ENCODE results near the gene HIP1R. TPM values are rescaled to one million over a fixed set of nuclear protein-coding genes. Genes with fewer than 3 reads are reported as not detected.

The HIP1R gene
- polyA plus RNA-seq, 4 donors = 37.6 to 284 (median 98.8) TPM

GRCh38 chr12:122836027-122836921 lies 1.0 kb downstream of the HIP1R start:
- Histone ChIP-seq H3K36me3 (ENCODE audit: control insufficient read depth in 3 of 3, insufficient read depth in 2 of 3, low read depth in 1 of 3, low read length in 3 of 3) (peaks cover 0 to 21% (median 0%) of the 10 kb centered on the region in 3 donors), H3K4me3 (ENCODE audit: low read depth in 1 of 3, low read length in 3 of 3) (peak overlapping the region; percentile 70 to 94 (median 89)), H3K4me1 (ENCODE audit: control insufficient read depth in 3 of 3, insufficient read depth in 2 of 3, low read depth in 1 of 3, low read length in 2 of 3) (peaks cover 4 to 45% (median 6%) of the 10 kb centered on the region in 3 donors), H3K27ac (ENCODE audit: low read depth in 1 of 3, low read length in 2 of 3) (peak overlapping the region; percentile 87 to 91 (median 88)), H3K27me3 (ENCODE audit: control insufficient read depth in 3 of 3, insufficient read depth in 3 of 3, low read length in 3 of 3) (no peaks in the 10 kb centered on the region), H3K9me3 (ENCODE audit: control insufficient read depth in 2 of 2, insufficient read depth in 1 of 2, low read depth in 1 of 2, low read length in 1 of 2) (no peaks in the 10 kb centered on the region)
- FAIRE-seq = no peak
- 0 to 1% (median 0%) methylated on average over 32 to 42 of the region's 42 CpGs for WGBS, 3 donors
- DNase-seq = peak; percentile 79 to 89

DNA sequence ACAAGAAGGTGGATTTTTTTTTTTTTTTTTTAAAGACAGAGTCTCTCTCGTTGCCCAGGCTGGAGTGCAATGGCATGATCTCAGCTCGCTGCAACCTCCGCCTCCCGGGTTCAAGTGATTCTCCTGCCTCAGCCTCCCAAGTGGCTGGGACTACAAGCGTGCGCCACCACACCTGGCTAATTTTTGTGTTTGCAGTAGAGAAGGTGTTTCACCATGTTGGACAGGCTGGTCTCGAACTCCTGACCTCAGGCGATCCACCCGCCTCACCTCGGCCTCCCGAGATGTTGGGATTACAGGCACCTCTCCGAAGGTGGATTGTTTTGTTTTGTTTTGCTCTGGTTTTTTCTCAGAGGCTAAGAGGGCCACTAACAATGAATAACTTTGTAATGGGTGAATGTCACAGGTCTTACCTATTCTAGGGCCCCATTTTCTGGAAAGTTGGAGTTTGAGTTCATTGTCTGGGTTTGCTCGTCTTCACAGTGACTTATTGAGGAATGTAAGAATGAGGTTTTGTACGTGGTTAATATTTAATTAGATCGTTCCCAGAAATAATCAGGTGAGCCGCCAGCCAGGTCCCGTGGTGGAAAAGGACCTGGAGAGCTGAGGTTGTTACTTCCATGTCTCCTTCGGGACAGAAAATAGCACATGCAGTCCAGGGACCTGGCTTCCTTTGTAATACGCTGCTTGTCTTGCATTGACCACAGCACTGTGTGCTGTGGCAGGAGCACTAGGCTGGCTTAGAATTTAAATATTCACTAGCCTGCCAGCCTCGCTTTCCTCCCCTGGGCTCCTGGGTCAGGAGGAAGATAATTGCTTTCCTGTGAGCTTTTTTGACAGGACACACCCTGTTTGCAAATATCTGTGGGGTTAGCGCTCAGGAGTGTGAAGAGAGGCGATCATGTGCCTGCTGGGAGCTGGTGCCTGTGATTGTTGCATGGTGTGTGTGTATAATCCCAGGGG lies 2.3 kb downstream of the HIP1R start:
- FAIRE-seq (no peak), DNase-seq (peak; percentile 70 to 86)
- Histone ChIP-seq H3K4me3 (ENCODE audit: low read depth in 1 of 3, low read length in 3 of 3) (peak overlapping the region in 2 of 3 donors; percentile 70 to 94), H3K4me1 (ENCODE audit: control insufficient read depth in 3 of 3, insufficient read depth in 2 of 3, low read depth in 1 of 3, low read length in 2 of 3) (peaks cover 4 to 52% (median 6%) of the 10 kb centered on the region in 3 donors), H3K9me3 (ENCODE audit: control insufficient read depth in 2 of 2, insufficient read depth in 1 of 2, low read depth in 1 of 2, low read length in 1 of 2) (no peaks in the 10 kb centered on the region), H3K36me3 (ENCODE audit: control insufficient read depth in 3 of 3, insufficient read depth in 2 of 3, low read depth in 1 of 3, low read length in 3 of 3) (peaks cover 0 to 26% (median 0%) of the 10 kb centered on the region in 3 donors), H3K27ac (ENCODE audit: low read depth in 1 of 3, low read length in 2 of 3) (peak overlapping the region; percentile 53 to 88 (median 77)), H3K27me3 (ENCODE audit: control insufficient read depth in 3 of 3, insufficient read depth in 3 of 3, low read length in 3 of 3) (no peaks in the 10 kb centered on the region)
- WGBS, 3 donors = 32 to 68% (median 39%) methylated on average over 22 of the region's 22 CpGs

- H3K9me3 ChIP-seq (ENCODE audit: control insufficient read depth in 2 of 2, insufficient read depth in 1 of 2, low read depth in 1 of 2, low read length in 1 of 2) = no peaks in the 10 kb centered on the region
- FAIRE-seq = no peak
- H3K4me3 ChIP-seq (ENCODE audit: low read depth in 1 of 3, low read length in 3 of 3) = no peak overlapping the region
- peaks cover 4 to 64% (median 6%) of the 10 kb centered on the region in 3 donors for H3K4me1 ChIP-seq (ENCODE audit: control insufficient read depth in 3 of 3, insufficient read depth in 2 of 3, low read depth in 1 of 3, low read length in 2 of 3)
- 85 to 92% (median 90%) methylated on average over 5 of the region's 5 CpGs for WGBS, 3 donors
- H3K36me3 ChIP-seq (ENCODE audit: control insufficient read depth in 3 of 3, insufficient read depth in 2 of 3, low read depth in 1 of 3, low read length in 3 of 3) = peaks cover 0 to 29% (median 0%) of the 10 kb centered on the region in 3 donors
- DNase-seq = no peak
- no peaks in the 10 kb centered on the region for H3K27me3 ChIP-seq (ENCODE audit: control insufficient read depth in 3 of 3, insufficient read depth in 3 of 3, low read length in 3 of 3)
- peak overlapping the region in 2 of 3 donors; percentile 32 to 88 for H3K27ac ChIP-seq (ENCODE audit: low read depth in 1 of 3, low read length in 2 of 3)
Measured at GRCh38 chr12:122838841-122839240, 3.6 kb downstream of the HIP1R start.

DNA sequence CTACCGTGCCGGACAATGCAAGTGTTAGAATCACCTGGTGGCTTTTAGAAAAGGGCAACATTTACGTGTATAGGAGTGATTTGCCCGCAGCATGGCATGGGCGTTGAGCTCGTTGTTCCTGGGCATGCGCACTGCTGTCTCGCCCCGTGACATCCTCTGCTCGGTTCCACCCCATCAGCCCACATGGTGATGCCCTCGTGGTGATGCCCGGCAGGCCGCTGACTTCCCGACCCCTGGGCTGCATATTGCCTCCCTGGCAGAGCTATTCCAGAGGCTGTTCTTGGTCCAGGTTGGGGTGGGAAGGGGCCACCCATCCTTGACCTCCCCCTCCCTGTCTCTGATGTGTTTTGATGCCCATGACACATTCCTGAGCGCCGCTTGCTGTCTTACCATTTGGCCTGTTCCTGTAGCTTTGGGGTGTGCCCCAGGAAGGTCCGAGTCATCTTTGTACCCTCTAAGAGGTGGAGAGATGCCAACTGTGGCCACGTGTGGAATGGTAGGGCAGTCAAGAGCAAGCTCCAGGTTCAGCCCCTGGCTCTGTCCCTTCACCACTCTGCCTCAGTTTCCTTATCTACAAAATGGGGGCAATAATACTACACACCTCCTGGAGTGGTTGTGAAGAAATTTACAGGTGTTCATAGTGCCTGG lies 4.8 kb downstream of the HIP1R start:
- H3K36me3 ChIP-seq (ENCODE audit: control insufficient read depth in 3 of 3, insufficient read depth in 2 of 3, low read depth in 1 of 3, low read length in 3 of 3) = peaks cover 0 to 33% (median 2%) of the 10 kb centered on the region in 3 donors
- no peaks in the 10 kb centered on the region for H3K9me3 ChIP-seq (ENCODE audit: control insufficient read depth in 2 of 2, insufficient read depth in 1 of 2, low read depth in 1 of 2, low read length in 1 of 2)
- 78 to 85% (median 81%) methylated on average over 18 of the region's 18 CpGs for whole genome bisulfite sequencing, 3 donors
- DNase-seq (no peak), FAIRE-seq (no peak)
- no peak overlapping the region for H3K4me3 ChIP-seq (ENCODE audit: low read depth in 1 of 3, low read length in 3 of 3)
- H3K27me3 ChIP-seq (ENCODE audit: control insufficient read depth in 3 of 3, insufficient read depth in 3 of 3, low read length in 3 of 3) = no peaks in the 10 kb centered on the region
- H3K27ac ChIP-seq (ENCODE audit: low read depth in 1 of 3, low read length in 2 of 3) = no peak overlapping the region
- peaks cover 4 to 61% (median 6%) of the 10 kb centered on the region in 3 donors for H3K4me1 ChIP-seq (ENCODE audit: control insufficient read depth in 3 of 3, insufficient read depth in 2 of 3, low read depth in 1 of 3, low read length in 2 of 3)

DNA sequence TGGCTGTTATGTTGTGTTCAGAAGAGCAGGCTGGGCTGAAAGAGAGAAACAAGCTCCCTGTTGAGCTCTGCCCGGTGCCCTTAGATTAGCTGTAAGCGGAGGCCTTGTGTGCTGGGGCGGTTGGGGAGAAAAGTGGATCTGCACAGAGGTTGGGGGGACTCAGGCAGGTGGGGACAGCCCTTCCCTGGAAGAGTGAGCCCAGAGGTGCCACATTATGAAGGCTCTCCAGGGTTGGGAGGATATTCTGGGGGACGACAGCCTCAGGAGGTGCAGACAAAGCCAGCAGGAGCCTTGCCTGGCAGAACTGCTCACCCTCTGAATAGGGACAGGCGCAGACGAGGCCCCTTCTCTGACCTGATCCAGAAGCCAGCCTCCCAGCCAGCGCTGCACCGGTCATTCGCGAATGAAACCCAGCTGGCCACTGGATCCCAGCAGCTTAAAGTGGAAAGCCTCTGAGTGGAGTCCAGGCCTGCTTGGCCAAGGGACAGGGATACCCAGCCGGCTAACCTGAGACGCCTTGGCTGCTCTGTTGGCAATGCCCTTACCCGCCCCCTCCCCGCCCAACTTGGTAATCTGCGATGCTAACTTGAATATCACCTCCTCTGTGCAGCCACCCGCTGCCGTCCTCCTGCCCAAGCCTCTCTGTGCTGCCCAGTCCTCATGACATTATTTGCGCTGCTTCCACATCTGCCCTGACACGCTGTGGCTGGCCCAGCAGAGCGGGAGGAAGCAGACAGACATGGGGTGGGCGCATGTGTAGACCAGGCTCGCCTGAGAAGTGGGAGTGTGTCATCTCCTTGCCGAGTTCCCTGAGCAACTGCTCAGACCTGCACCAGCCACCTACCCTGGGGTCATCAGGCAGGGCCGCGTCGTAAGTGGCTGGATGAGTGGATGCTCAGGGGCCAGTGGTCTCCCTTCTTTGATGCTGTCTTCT lies 5.6 kb downstream of the HIP1R start:
- Histone ChIP-seq H3K9me3 (ENCODE audit: control insufficient read depth in 2 of 2, insufficient read depth in 1 of 2, low read depth in 1 of 2, low read length in 1 of 2) (no peaks in the 10 kb centered on the region), H3K4me3 (ENCODE audit: low read depth in 1 of 3, low read length in 3 of 3) (no peak overlapping the region), H3K4me1 (ENCODE audit: control insufficient read depth in 3 of 3, insufficient read depth in 2 of 3, low read depth in 1 of 3, low read length in 2 of 3) (peaks cover 4 to 61% (median 6%) of the 10 kb centered on the region in 3 donors), H3K27me3 (ENCODE audit: control insufficient read depth in 3 of 3, insufficient read depth in 3 of 3, low read length in 3 of 3) (no peaks in the 10 kb centered on the region), H3K27ac (ENCODE audit: low read depth in 1 of 3, low read length in 2 of 3) (no peak overlapping the region), H3K36me3 (ENCODE audit: control insufficient read depth in 3 of 3, insufficient read depth in 2 of 3, low read depth in 1 of 3, low read length in 3 of 3) (peaks cover 0 to 41% (median 2%) of the 10 kb centered on the region in 3 donors)
- WGBS, 3 donors = 82 to 86% (median 85%) methylated on average over 26 of the region's 26 CpGs
- DNase-seq (no peak), FAIRE-seq (no peak)

DNA sequence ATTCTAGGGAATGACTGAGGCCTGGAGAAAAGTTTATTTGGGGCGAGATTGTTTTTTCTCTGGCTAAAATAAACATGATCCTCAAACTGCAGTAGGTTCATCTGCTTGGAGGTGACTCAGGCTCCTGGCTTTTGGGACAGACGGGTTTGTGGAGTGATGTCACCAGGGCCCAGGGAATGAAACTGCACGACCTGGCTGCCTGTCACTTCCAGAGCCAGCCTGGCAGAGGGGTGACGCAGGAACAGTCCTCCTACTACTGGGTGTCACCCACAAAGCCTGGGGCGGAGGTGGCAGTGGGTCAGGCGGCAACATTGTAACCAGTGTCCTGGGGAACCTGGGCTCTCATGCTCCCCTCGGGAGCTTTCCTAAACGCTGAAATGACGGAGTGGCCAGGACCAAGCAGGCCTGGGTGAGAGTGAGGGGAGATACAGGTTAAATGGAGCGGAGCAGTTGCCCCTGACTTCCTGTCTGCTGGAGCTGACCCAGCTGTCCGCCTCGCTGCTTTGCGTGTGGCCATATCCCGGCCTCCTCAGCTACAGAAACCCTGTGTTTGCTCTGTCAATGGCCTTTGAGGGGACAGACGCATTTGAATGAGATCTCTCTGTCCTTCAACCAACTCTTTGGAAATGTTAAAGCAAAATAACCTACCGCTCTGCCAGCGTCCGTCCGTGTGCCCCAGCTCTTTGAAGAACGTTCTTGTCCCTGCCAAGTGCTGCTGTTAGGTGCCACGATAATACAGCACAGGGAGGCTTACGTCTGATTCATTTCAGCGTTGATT lies 6.5 kb downstream of the HIP1R start:
- peaks cover 4 to 61% (median 6%) of the 10 kb centered on the region in 3 donors for H3K4me1 ChIP-seq (ENCODE audit: control insufficient read depth in 3 of 3, insufficient read depth in 2 of 3, low read depth in 1 of 3, low read length in 2 of 3)
- H3K9me3 ChIP-seq (ENCODE audit: control insufficient read depth in 2 of 2, insufficient read depth in 1 of 2, low read depth in 1 of 2, low read length in 1 of 2) = no peaks in the 10 kb centered on the region
- no peak overlapping the region for H3K27ac ChIP-seq (ENCODE audit: low read depth in 1 of 3, low read length in 2 of 3)
- no peaks in the 10 kb centered on the region for H3K27me3 ChIP-seq (ENCODE audit: control insufficient read depth in 3 of 3, insufficient read depth in 3 of 3, low read length in 3 of 3)
- WGBS, 3 donors = 69 to 76% (median 72%) methylated on average over 23 of the region's 23 CpGs
- FAIRE-seq = no peak
- peaks cover 0 to 50% (median 2%) of the 10 kb centered on the region in 3 donors for H3K36me3 ChIP-seq (ENCODE audit: control insufficient read depth in 3 of 3, insufficient read depth in 2 of 3, low read depth in 1 of 3, low read length in 3 of 3)
- H3K4me3 ChIP-seq (ENCODE audit: low read depth in 1 of 3, low read length in 3 of 3) = no peak overlapping the region
- no peak for DNase-seq
